Loucy (cell line): Measurements from ENCODE around the gene CMTM8.

ENCODE experiments used
- EZH2phosphoT487 ChIP-seq: fragments of 200-600 bp; IDR thresholded peaks from 2 replicates; pipeline ENCODE4 v1.6.1; 2018; ENCODE audit warnings: antibody characterized with exemption, mild to moderate bottlenecking, moderate library complexity, borderline replicate concordance
- TF ChIP-seq, protein P1 (sequence below): fragments of 200-600 bp; sonication (generic); conservative IDR thresholded peaks from 2 replicates; pipeline ENCODE4 v1.5.1; 2014; ENCODE audit warnings: mild to moderate bottlenecking, antibody characterized with exemption, low read length

DNA sequence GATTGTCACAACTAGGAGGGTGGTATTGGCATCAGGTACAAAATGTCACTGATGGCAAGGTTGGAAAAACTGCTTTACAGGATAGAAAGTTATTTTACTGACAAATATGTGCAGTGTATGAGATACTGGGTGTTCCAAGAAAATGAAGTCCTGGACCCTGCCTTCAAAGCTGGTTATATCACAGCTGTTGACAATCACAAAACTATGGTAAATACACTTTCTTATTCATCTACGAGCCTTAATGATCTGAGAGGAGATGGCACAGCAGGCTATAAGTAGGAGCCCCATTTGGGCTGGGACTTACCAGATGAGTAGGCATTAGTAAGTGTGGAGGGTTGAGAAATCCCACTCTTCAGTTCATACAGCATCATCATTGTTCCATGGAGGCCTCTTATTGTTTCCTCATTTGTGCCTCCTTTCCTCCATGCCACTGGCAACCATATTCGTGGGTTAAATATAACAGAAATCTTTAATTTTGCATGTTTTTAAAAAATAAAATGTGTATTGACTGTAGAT lies 66.9 kb downstream of the CMTM8 start:
- TF ChIP-seq, protein P1, sequence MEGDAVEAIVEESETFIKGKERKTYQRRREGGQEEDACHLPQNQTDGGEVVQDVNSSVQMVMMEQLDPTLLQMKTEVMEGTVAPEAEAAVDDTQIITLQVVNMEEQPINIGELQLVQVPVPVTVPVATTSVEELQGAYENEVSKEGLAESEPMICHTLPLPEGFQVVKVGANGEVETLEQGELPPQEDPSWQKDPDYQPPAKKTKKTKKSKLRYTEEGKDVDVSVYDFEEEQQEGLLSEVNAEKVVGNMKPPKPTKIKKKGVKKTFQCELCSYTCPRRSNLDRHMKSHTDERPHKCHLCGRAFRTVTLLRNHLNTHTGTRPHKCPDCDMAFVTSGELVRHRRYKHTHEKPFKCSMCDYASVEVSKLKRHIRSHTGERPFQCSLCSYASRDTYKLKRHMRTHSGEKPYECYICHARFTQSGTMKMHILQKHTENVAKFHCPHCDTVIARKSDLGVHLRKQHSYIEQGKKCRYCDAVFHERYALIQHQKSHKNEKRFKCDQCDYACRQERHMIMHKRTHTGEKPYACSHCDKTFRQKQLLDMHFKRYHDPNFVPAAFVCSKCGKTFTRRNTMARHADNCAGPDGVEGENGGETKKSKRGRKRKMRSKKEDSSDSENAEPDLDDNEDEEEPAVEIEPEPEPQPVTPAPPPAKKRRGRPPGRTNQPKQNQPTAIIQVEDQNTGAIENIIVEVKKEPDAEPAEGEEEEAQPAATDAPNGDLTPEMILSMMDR: no peak
- no peak for TF ChIP-seq EZH2phosphoT487
